ENCODE measurements around the gene FOXP1. TPM values are rescaled to one million over a fixed set of nuclear protein-coding genes. Genes with fewer than 3 reads are reported as not detected.

The FOXP1 gene
- total and polyA plus RNA-seq, 2 of the 13 experiments (the other 11 are each of a cell fraction or from before 2014, with no cell fraction given): 40.4 to 59.0 TPM

- TF ChIP-seq ZNF580 (CRISPR knock-in tag; IDR thresholded peaks at IDR 0.05; ENCODE audit: borderline replicate concordance, low read depth): peak; percentile 24; the same call in 1 of the 2 replicates
- TF ChIP-seq KMT2B (CRISPR knock-in tag; IDR thresholded peaks at IDR 0.05): peak; percentile 10; the same call in 1 of the 2 replicates
- TF ChIP-seq ZKSCAN8 (CRISPR knock-in tag; IDR thresholded peaks at IDR 0.05; ENCODE audit: borderline replicate concordance): no peak
- peak; percentile 18; the same call in 1 of the 2 replicates for TF ChIP-seq MYPOP (CRISPR knock-in tag; IDR thresholded peaks at IDR 0.05)
- no peak for TF ChIP-seq SMARCC2 (IDR thresholded peaks at IDR 0.05)
- TF ChIP-seq POLR2A (IDR thresholded peaks at IDR 0.05; ENCODE audit: insufficient read depth in 1 of 2, low read depth in 2 of 2, low read length in 2 of 2): peak in 1 of 2 experiments; percentile 44; a peak in 1 of 4 replicates
- TF ChIP-seq MED1 (CRISPR knock-in tag; IDR thresholded peaks at IDR 0.05): peak; percentile 42; the same call in 1 of the 2 replicates
- no peak for TF ChIP-seq MATR3 (CRISPR knock-in tag; IDR thresholded peaks at IDR 0.05)
- TF ChIP-seq TCF7 (IDR thresholded peaks at IDR 0.05; ENCODE audit: low read depth): no peak
- TF ChIP-seq PBX3 (CRISPR knock-in tag; IDR thresholded peaks at IDR 0.05; ENCODE audit: borderline replicate concordance): no peak
- TF ChIP-seq CERS6 (CRISPR knock-in tag; IDR thresholded peaks at IDR 0.05): no peak
- TF ChIP-seq MTF2 (CRISPR knock-in tag; IDR thresholded peaks at IDR 0.05; ENCODE audit: borderline replicate concordance): no peak; the same call in 1 of the 2 replicates
- no peak for TF ChIP-seq ZNF576 (CRISPR knock-in tag; IDR thresholded peaks at IDR 0.05)
- TF ChIP-seq PAX8 (CRISPR knock-in tag; IDR thresholded peaks at IDR 0.05; ENCODE audit: borderline replicate concordance): no peak
- peak; percentile 67 for TF ChIP-seq CREB1 (IDR thresholded peaks at IDR 0.05)
- peak; percentile 81 for TF ChIP-seq CREB1 (CRISPR knock-in tag; IDR thresholded peaks at IDR 0.05)
- no peak for TF ChIP-seq ZNF7 (CRISPR knock-in tag; IDR thresholded peaks at IDR 0.05)
- TF ChIP-seq ZBTB34 (CRISPR knock-in tag; IDR thresholded peaks at IDR 0.05): no peak
- no peak; the same call in none of the 2 replicates for TF ChIP-seq SAP130 (CRISPR knock-in tag; IDR thresholded peaks at IDR 0.05; ENCODE audit: low read depth)
- no peak for TF ChIP-seq RNF2 (conservative IDR thresholded peaks at IDR 0.05; ENCODE audit: low read depth)
- TF ChIP-seq ZUFSP (CRISPR knock-in tag; IDR thresholded peaks at IDR 0.05; ENCODE audit: borderline replicate concordance): no peak
- TF ChIP-seq ATRX (CRISPR knock-in tag; IDR thresholded peaks at IDR 0.05; ENCODE audit: borderline replicate concordance): no peak
Measured at GRCh38 chr3:71583566-71584393, at the start of gene FOXP1 (continued).
